Measurements from ENCODE around the gene RIMS4. TPM values are rescaled to one million over a fixed set of nuclear protein-coding genes. Genes with fewer than 3 reads are reported as not detected.

Gene RIMS4
- total and polyA plus RNA-seq, 12 donors: 0.11 to 6.3 (median 0.78) TPM; not detected in 1

DNA sequence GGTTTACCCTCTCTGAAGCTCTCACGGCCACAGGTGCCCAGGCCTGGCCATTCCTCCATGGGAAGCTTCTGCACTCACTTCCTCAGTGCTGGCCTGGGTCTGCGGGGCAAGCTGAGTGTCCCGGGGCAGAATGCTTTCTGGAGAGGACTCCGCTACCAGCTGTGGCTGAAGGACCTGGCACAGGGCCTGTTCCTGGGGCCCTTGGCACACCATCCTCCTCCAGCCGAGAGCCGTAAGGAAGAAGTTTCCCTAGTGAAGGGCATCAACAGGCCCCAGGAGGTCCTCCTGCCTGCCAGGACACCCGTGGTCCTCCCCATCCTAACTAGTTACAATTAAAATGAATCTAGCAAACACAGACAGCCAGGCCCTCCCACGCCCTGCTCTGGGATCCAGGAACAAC is 78.7 kb downstream of the RIMS4 start:
- peak overlapping the region in 2 of 5 donors; percentile 8 to 60 for H3K27ac ChIP-seq
- DNase-seq: peak in 6 of 7 donors; percentile 41 to 71 (median 69)
- WGBS, 4 donors: 60 to 100% (median 70%) methylated on average over 1 to 8 of the region's 8 CpGs
- H3K4me3 ChIP-seq: no peak overlapping the region
- TF ChIP-seq CTCF (IDR thresholded peaks at IDR 0.05) (no peak), POLR2A (IDR thresholded peaks at IDR 0.05) (no peak)
- intact Hi-C loops (cut with DNase I): loop anchor here (2.0 to 10.0 kb wide), 3 partner anchors 45 to 347 kb away; no protein-coding TSS in a partner anchor
- peaks cover 16 to 20% of the 10 kb centered on the region in 2 donors for H3K4me1 ChIP-seq (replicated peaks in 1 of 2)
- no peaks in the 10 kb centered on the region for H3K27me3 ChIP-seq
- no peaks in the 10 kb centered on the region for H3K36me3 ChIP-seq (replicated peaks in 1 of 2)
- no peaks in the 10 kb centered on the region for H3K9me3 ChIP-seq (replicated peaks in 1 of 3)

- Histone ChIP-seq H3K27me3 (no peaks in the 10 kb centered on the region), H3K9me3 (replicated peaks in 1 of 3) (no peaks in the 10 kb centered on the region), H3K4me1 (replicated peaks in 1 of 2) (peaks cover 16 to 20% of the 10 kb centered on the region in 2 donors), H3K4me3 (no peak overlapping the region), H3K36me3 (replicated peaks in 1 of 2) (no peaks in the 10 kb centered on the region), H3K27ac (peak overlapping the region in 2 of 5 donors; percentile 1 to 45)
- intact Hi-C loops (cut with DNase I): loop anchor here in 1 of 2 donors (10.0 kb wide), 1 partner anchor 346 kb away; no protein-coding TSS in a partner anchor
- TF ChIP-seq CTCF (IDR thresholded peaks at IDR 0.05) (no peak), POLR2A (IDR thresholded peaks at IDR 0.05) (no peak)
- DNase-seq: peak in 2 of 7 donors; percentile 47 to 59
- WGBS, 4 donors: 51 to 77% (median 57%) methylated on average over 2 of the region's 2 CpGs
Measured at GRCh38 chr20:44730441-44730840, 79.9 kb downstream of the RIMS4 start.

DNA sequence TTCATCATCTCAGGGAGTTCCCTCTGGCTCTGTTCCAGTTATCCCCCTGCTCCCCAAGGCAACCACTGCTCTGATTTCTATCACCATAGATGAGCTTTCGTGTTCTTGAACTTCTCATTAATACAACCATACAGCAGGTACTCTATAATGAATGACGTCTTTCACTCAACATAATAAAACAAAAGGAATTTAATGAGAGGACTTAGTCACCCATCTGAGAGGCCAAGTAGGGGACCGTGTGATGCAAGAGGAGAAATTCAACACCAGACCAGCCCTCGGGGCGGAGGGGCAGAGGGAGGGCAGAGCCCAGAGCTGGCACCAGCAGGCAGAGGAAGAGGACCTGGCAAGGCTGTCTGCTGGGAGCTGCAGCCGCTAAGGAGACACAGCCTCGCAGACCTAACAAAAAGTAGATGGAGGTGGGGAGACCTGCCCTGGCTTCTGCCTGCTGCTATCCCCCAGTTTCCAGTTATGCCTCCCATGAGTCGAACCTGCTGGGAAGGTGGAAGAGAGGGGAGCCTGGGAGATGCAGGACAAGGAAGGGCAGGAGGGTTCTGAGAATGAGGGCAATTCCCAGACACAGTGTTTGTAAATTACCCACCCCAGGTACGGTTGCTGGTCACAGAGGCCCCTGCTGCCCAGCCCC is 81.4 kb downstream of the RIMS4 start:
- H3K9me3 ChIP-seq (replicated peaks in 1 of 3): no peaks in the 10 kb centered on the region

DNA sequence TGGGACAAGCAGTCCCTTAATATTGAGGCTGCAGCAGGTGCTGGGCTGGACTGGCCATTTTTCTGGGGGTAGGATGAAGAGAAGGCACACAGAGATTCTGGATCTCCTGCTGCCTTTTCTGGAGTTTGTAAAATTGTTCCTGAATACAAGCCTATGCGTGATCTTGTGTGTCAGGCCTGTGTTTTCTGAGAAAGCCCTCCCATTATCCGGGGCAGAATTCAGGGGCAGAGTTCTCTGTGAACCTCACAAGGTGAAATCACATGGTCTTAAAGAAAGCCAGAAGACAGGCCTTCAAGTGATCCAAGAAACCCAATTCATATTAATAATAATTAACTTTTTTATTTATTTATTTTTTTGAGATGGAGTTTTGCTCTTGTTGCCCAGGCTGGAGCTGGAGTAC is 82.7 kb downstream of the RIMS4 start:
- no peak for DNase-seq
- intact Hi-C loops (cut with DNase I): no loop called here

More for the DNA sequence above, 81.4 kb downstream of the RIMS4 start:
- DNase-seq: peak; percentile 83 to 94 (median 92)
- TF ChIP-seq POLR2A (IDR thresholded peaks at IDR 0.05): peak in 1 of 2 donors; percentile 77
- TF ChIP-seq CTCF (IDR thresholded peaks at IDR 0.05): no peak
- peaks cover 16 to 20% of the 10 kb centered on the region in 2 donors for H3K4me1 ChIP-seq (replicated peaks in 1 of 2)
- 12 to 28% (median 18%) methylated on average over 9 of the region's 9 CpGs for WGBS, 4 donors
- peak overlapping the region in 1 of 4 donors; percentile 7 for H3K4me3 ChIP-seq
- intact Hi-C loops (cut with DNase I): no loop called here
- H3K27ac ChIP-seq: peak overlapping the region in 3 of 5 donors; percentile 46 to 54 (median 53)
- no peaks in the 10 kb centered on the region for H3K27me3 ChIP-seq
- no peaks in the 10 kb centered on the region for H3K36me3 ChIP-seq (replicated peaks in 1 of 2)

More for the DNA sequence above, 82.7 kb downstream of the RIMS4 start:
- no peaks in the 10 kb centered on the region for H3K9me3 ChIP-seq (replicated peaks in 1 of 3)
- no peaks in the 10 kb centered on the region for H3K36me3 ChIP-seq (replicated peaks in 1 of 2)
- H3K27ac ChIP-seq: no peak overlapping the region
- TF ChIP-seq CTCF (IDR thresholded peaks at IDR 0.05) (no peak), POLR2A (IDR thresholded peaks at IDR 0.05) (no peak)
- H3K27me3 ChIP-seq: no peaks in the 10 kb centered on the region
- H3K4me3 ChIP-seq: no peak overlapping the region
- 81 to 90% (median 86%) methylated on average over 2 of the region's 2 CpGs for WGBS, 4 donors
- H3K4me1 ChIP-seq (replicated peaks in 1 of 2): peaks cover 16 to 20% of the 10 kb centered on the region in 2 donors
